ENCODE data around the gene DNM3.

The DNM3 gene

GRCh38 chr1:171931752-171932151 is 90.5 kb downstream of the DNM3 start:
- FAIRE-seq = no peak

GRCh38 chr1:171934664-171935063 is 93.4 kb downstream of the DNM3 start:
- FAIRE-seq = no peak

- FAIRE-seq = no peak
These were observed 93.8 kb downstream of the DNM3 start for GRCh38 chr1:171935086-171935485.

- no peak for FAIRE-seq
These were observed 94.4 kb downstream of the DNM3 start for GRCh38 chr1:171935664-171936063.

- FAIRE-seq = no peak
These were observed 96.6 kb downstream of the DNM3 start for GRCh38 chr1:171937938-171938337.

GRCh38 chr1:171939740-171940139 is 98.4 kb downstream of the DNM3 start:
- no peak for FAIRE-seq

- no peak for FAIRE-seq
These were observed 99.1 kb downstream of the DNM3 start for GRCh38 chr1:171940368-171940767.

- FAIRE-seq = no peak
These were observed 100.6 kb downstream of the DNM3 start for GRCh38 chr1:171941920-171942319.

GRCh38 chr1:171943973-171944561 is 102.8 kb downstream of the DNM3 start:
- FAIRE-seq = no peak

- FAIRE-seq = no peak
These were observed 107.2 kb downstream of the DNM3 start for GRCh38 chr1:171948511-171948910.

GRCh38 chr1:171949316-171949715 is 108.0 kb downstream of the DNM3 start:
- no peak for FAIRE-seq

GRCh38 chr1:171953835-171954234 is 112.5 kb downstream of the DNM3 start:
- no peak for FAIRE-seq

- FAIRE-seq = no peak
These were observed 113.1 kb downstream of the DNM3 start for GRCh38 chr1:171954361-171954760.

GRCh38 chr1:171961861-171962260 is 120.6 kb downstream of the DNM3 start:
- FAIRE-seq = no peak

- no peak for FAIRE-seq
These were observed 122.5 kb downstream of the DNM3 start for GRCh38 chr1:171963762-171964161.

- no peak for FAIRE-seq
These were observed 124.5 kb downstream of the DNM3 start for GRCh38 chr1:171965777-171966176.

- no peak for FAIRE-seq
These were observed 125.3 kb downstream of the DNM3 start for GRCh38 chr1:171966426-171967220.

- FAIRE-seq = no peak
These were observed 127.9 kb downstream of the DNM3 start for GRCh38 chr1:171969226-171969625.

- no peak for FAIRE-seq
These were observed 128.5 kb downstream of the DNM3 start for GRCh38 chr1:171969813-171970212.

- FAIRE-seq = no peak
These were observed 131.5 kb downstream of the DNM3 start for GRCh38 chr1:171972846-171973245.

GRCh38 chr1:171973421-171973820 is 132.1 kb downstream of the DNM3 start:
- FAIRE-seq = no peak

- no peak for FAIRE-seq
These were observed 140.0 kb downstream of the DNM3 start for GRCh38 chr1:171981303-171981702.

- no peak for FAIRE-seq
These were observed 142.3 kb downstream of the DNM3 start for GRCh38 chr1:171983584-171983983.

GRCh38 chr1:171984262-171984661 is 143.0 kb downstream of the DNM3 start:
- FAIRE-seq = no peak

Measured in islet of Langerhans (tissue), 1 donor.